HL-60 (cell line): ENCODE measurements around the gene PTPN23.

Experiments used
- CTCF ChIP-seq: IDR thresholded peaks from one replicate; pipeline ENCODE4 v1.5.1; 2011; ENCODE audit warnings: low read length, control low read depth, inconsistent platforms; ENCODE audit not compliant: insufficient read depth
- REST ChIP-seq: IDR thresholded peaks from 2 replicates; pipeline ENCODE4 v1.6.1; 2012; ENCODE audit warnings: low read depth; ENCODE audit not compliant: insufficient replicate concordance

- TF ChIP-seq CTCF (no peak), REST (no peak)
Observed at GRCh38 chr3:47370887-47371697, 9.7 kb upstream of the PTPN23 start.
